HCT116 (cell line): ENCODE measurements around the gene PSMC3IP. TPM values are rescaled to one million over a fixed set of nuclear protein-coding genes. Genes with fewer than 3 reads are reported as not detected.

Source experiments
- ATAC-seq: fragments of 200-7000 bp; cut with Tn5 transposase; 2 replicates; pipeline ENCODE4 v1.9.1; 2020; ENCODE audit warnings: mild to moderate bottlenecking, moderate library complexity
- BruUV-seq: library from RNA; stranded (reverse); fragments of 400-500 nt; replicated peaks from 2 replicates; lab custom pipeline; 2021; lab: Mats Ljungman, UMichigan
- CTCF ChIA-PET: fragments of 300-600 bp; sonication (Branson Sonifier 250); formaldehyde crosslinking; loops from one replicate; lab custom pipeline; 2021; ENCODE audit warnings: antibody characterized with exemption; lab: Charles Lee
- POLR2A ChIA-PET: fragments of 300-600, 350-600 bp; sonication (Branson Sonifier 250); formaldehyde crosslinking; loops from one replicate; lab custom pipeline; 2021; ENCODE audit warnings: antibody characterized with exemption; lab: Charles Lee
- RAD21 ChIA-PET, 2 experiments: fragments of 300-600 bp; sonication (Branson Sonifier 250); formaldehyde crosslinking; loops; one replicate each; lab custom pipeline; 2023; ENCODE audit warnings: low total read pairs in 2 of 2; ENCODE audit not compliant: uncharacterized antibody in 2 of 2, unreplicated experiment in 2 of 2, low non-redundant PET in 1 of 2; lab: Charles Lee
- DNase-seq: peaks from one replicate; pipeline ENCODE4 v3.0.0-alpha.2; 2010; ENCODE audit warnings: low read depth, low spot score
- H2AFZ ChIP-seq: fragments of 200-600 bp; shearing (Covaris generic), sonication (generic); 2 replicates; pipeline ENCODE4 v1.6.1; 2017; ENCODE audit warnings: low read depth, mixed run types, mixed read lengths, antibody characterized with exemption, low read length; ENCODE audit not compliant: poor library complexity, severe bottlenecking
- H3K27ac ChIP-seq: 2 replicates; pipeline ENCODE4 v1.5.1; 2012; ENCODE audit warnings: low read depth, low read length
- H3K27me3 ChIP-seq: fragments of 200-600 bp; sonication (generic); 2 replicates; pipeline ENCODE4 v1.6.1; 2016; ENCODE audit warnings: mixed run types, low read length, mixed read lengths; ENCODE audit not compliant: insufficient read depth
- H3K36me3 ChIP-seq, 2 experiments: fragments of 200-500 bp in 1 of 2; fragments of 200-600 bp in 1 of 2; sonication (Bioruptor generic) in 1 of 2; sonication (generic) in 1 of 2; 2 replicates each; pipeline versions ENCODE4 v1.5.1 to v1.6.1; 2014 to 2016; ENCODE audit warnings: low read length in 2 of 2, inconsistent platforms in 1 of 2, mixed read lengths in 1 of 2, mixed run types in 1 of 2; ENCODE audit not compliant: insufficient read depth in 2 of 2, control insufficient read depth in 1 of 2
- H3K4me1 ChIP-seq, 2 experiments: fragments of 200-600 bp in 1 of 2; sonication (generic) in 1 of 2; 2 replicates each; pipeline versions ENCODE4 v1.5.1 to v1.6.1; 2012 to 2017; ENCODE audit warnings: low read length in 2 of 2, inconsistent platforms in 1 of 2, mild to moderate bottlenecking in 1 of 2, mixed read lengths in 1 of 2, mixed run types in 1 of 2, moderate library complexity in 1 of 2; ENCODE audit not compliant: insufficient read depth in 2 of 2, control insufficient read depth in 1 of 2
- H3K4me2 ChIP-seq: fragments of 200-600 bp; sonication (generic); 2 replicates; pipeline ENCODE4 v1.6.1; 2017; ENCODE audit warnings: mixed run types, low read length, mixed read lengths
- H3K4me3 ChIP-seq, 2 experiments: fragments of 200-600 bp in 1 of 2; sonication (generic) in 1 of 2; replicated peaks in 1 of 2; 2 replicates each; pipeline ENCODE4 v1.5.1; 2011 to 2016; ENCODE audit warnings: low read length in 2 of 2, control low read depth in 1 of 2, low read depth in 1 of 2, mild to moderate bottlenecking in 1 of 2, mixed read lengths in 1 of 2, mixed run types in 1 of 2
- H3K79me2 ChIP-seq: fragments of 200-600 bp; sonication (generic); 2 replicates; pipeline ENCODE4 v1.6.1; 2017; ENCODE audit warnings: mild to moderate bottlenecking, mixed run types, low read length, moderate library complexity, mixed read lengths; ENCODE audit not compliant: insufficient read depth
- H3K9ac ChIP-seq: fragments of 200-600 bp; sonication (generic); 2 replicates; pipeline ENCODE4 v1.6.1; 2016; ENCODE audit warnings: low read length, mixed read lengths
- H3K9me2 ChIP-seq: fragments of 200-600 bp; sonication (generic), shearing (Covaris generic); 2 replicates; pipeline ENCODE4 v1.6.1; 2017; ENCODE audit warnings: mixed run types, mild to moderate bottlenecking, moderate library complexity; ENCODE audit not compliant: insufficient read depth
- H3K9me3 ChIP-seq, 2 experiments: fragments of 200-500 bp in 1 of 2; fragments of 200-600 bp in 1 of 2; sonication (Bioruptor generic) in 1 of 2; sonication (generic) in 1 of 2; 2 replicates each; pipeline ENCODE4 v1.6.1; 2014 to 2017; ENCODE audit warnings: low read length in 2 of 2, mixed read lengths in 2 of 2, inconsistent platforms in 1 of 2, low read depth in 1 of 2, mild to moderate bottlenecking in 1 of 2, mixed run types in 1 of 2, moderate library complexity in 1 of 2; ENCODE audit not compliant: control insufficient read depth in 1 of 2, insufficient read depth in 1 of 2
- H4K20me1 ChIP-seq: fragments of 200-600 bp; sonication (generic), shearing (Covaris generic); 2 replicates; pipeline ENCODE4 v1.6.1; 2017; ENCODE audit warnings: mixed run types, mild to moderate bottlenecking, moderate library complexity; ENCODE audit not compliant: insufficient read depth
- ATF3 ChIP-seq: IDR thresholded peaks from 2 replicates; pipeline ENCODE4 v1.6.1; 2012
- CBX3 ChIP-seq: IDR thresholded peaks from 2 replicates; pipeline ENCODE4 v1.6.1; 2012; ENCODE audit warnings: low read depth
- CEBPB ChIP-seq: IDR thresholded peaks from 2 replicates; pipeline ENCODE4 v1.6.1; 2012; ENCODE audit warnings: low read depth
- EGR1 ChIP-seq: IDR thresholded peaks from 2 replicates; pipeline ENCODE4 v1.6.1; 2012; ENCODE audit warnings: low read depth
- ELF1 ChIP-seq: IDR thresholded peaks from 2 replicates; pipeline ENCODE4 v1.6.1; 2012; ENCODE audit warnings: low read depth, borderline replicate concordance
- EZH2 ChIP-seq: fragments of 200-600 bp; sonication (generic); IDR thresholded peaks from 2 replicates; pipeline ENCODE4 v1.6.1; 2017; ENCODE audit warnings: antibody characterized with exemption, mixed run types
- EZH2phosphoT487 ChIP-seq: fragments of 200-600 bp; IDR thresholded peaks from 2 replicates; pipeline ENCODE4 v1.6.1; 2018; ENCODE audit warnings: antibody characterized with exemption, borderline replicate concordance
- FOSL1 ChIP-seq: IDR thresholded peaks from 2 replicates; pipeline ENCODE4 v1.6.1; 2012; ENCODE audit warnings: low read depth
- JUND ChIP-seq: IDR thresholded peaks from 2 replicates; pipeline ENCODE4 v1.6.1; 2012
- MAX ChIP-seq: IDR thresholded peaks from 2 replicates; pipeline ENCODE4 v1.6.1; 2012
- POLR2A ChIP-seq: IDR thresholded peaks from 2 replicates; pipeline ENCODE4 v1.7.0; 2011; ENCODE audit warnings: borderline replicate concordance; ENCODE audit not compliant: insufficient read depth, insufficient read length; ENCODE audit errors: extremely low read depth
- POLR2AphosphoS5 ChIP-seq: IDR thresholded peaks from 2 replicates; pipeline ENCODE4 v1.6.1; 2011; ENCODE audit warnings: mild to moderate bottlenecking, low read depth, low read length, moderate library complexity
- RAD21 ChIP-seq: IDR thresholded peaks from 2 replicates; pipeline ENCODE4 v1.6.1; 2012; ENCODE audit warnings: low read depth, mild to moderate bottlenecking
- REST ChIP-seq: IDR thresholded peaks from 2 replicates; pipeline ENCODE4 v1.6.1; 2012; ENCODE audit warnings: low read depth
- SIN3A ChIP-seq: IDR thresholded peaks from 2 replicates; pipeline ENCODE4 v1.6.1; 2012; ENCODE audit warnings: low read depth
- SP1 ChIP-seq: IDR thresholded peaks from 2 replicates; pipeline ENCODE4 v1.6.1; 2012; ENCODE audit warnings: low read depth
- SRF ChIP-seq: IDR thresholded peaks from 2 replicates; pipeline ENCODE4 v1.6.1; 2012; ENCODE audit warnings: low read depth
- TCF7L2 ChIP-seq: IDR thresholded peaks from 2 replicates; pipeline ENCODE4 v1.7.0; 2011; ENCODE audit warnings: borderline replicate concordance, inconsistent platforms; ENCODE audit not compliant: insufficient read depth, insufficient read length; ENCODE audit errors: extremely low read depth
- YY1 ChIP-seq: IDR thresholded peaks from 2 replicates; pipeline ENCODE4 v1.6.1; 2011; ENCODE audit warnings: low read length, low read depth, moderate library complexity, mild to moderate bottlenecking; ENCODE audit not compliant: insufficient replicate concordance; ENCODE audit errors: extremely low read depth
- ZBTB33 ChIP-seq: IDR thresholded peaks from 2 replicates; pipeline ENCODE4 v1.6.1; 2011; ENCODE audit warnings: mild to moderate bottlenecking, low read length, moderate library complexity; ENCODE audit not compliant: insufficient replicate concordance; ENCODE audit errors: extremely low read depth
- ZFX ChIP-seq: fragments of 450-650 bp; IDR thresholded peaks from 2 replicates; pipeline ENCODE4 v1.6.1; 2017
- ZNF274 ChIP-seq: fragments of 200-500 bp; sonication (Bioruptor generic); IDR thresholded peaks from 2 replicates; pipeline ENCODE4 v1.6.1; 2014; ENCODE audit warnings: mild to moderate bottlenecking, low read depth, low read length, inconsistent platforms
- intact Hi-C: fragments of 100-400 bp; cut with micrococcal nuclease; formaldehyde crosslinking; loops from 2 replicates; pipeline ENCODE4 v1.10.0; 2022
- total RNA-seq: library from RNA; stranded (reverse); gene quantifications from one replicate; pipeline ENCODE4 v1.2.1, GENCODE V29; 2021; ENCODE audit not compliant: unreplicated experiment

Gene PSMC3IP
- total RNA-seq, 1 experiment from 2014 or later, result 24.3 TPM

- ChIA-PET POLR2A (interaction anchor here (1.2 to 1.4 kb wide), 2 partner anchors 10 to 11 kb away, joined by 4 to 7 read pairs; partner anchors contain the start of gene PSMC3IP), CTCF (interaction anchor here (1.0 to 1.9 kb wide), 3 partner anchors 10 to 196 kb away, joined by 3 to 5 read pairs (median 5); partner anchors contain the start of gene PSMC3IP), RAD21 (no interaction called here)
- Histone ChIP-seq H3K9me3 (no peaks in the 10 kb centered on the region), H3K4me2 (peak within 1 kb of the TSS; percentile 99), H4K20me1 (peaks cover 7% of the 10 kb centered on the region; the same call in 1 of the 2 replicates), H3K27ac (peak within 1 kb of the TSS; percentile 89), H3K4me1 (peaks cover 19 to 43% of the 10 kb centered on the region in 2 experiments), H3K79me2 (peaks cover 62% of the 10 kb centered on the region), H3K9me2 (no peaks in the 10 kb centered on the region), H3K27me3 (no peaks in the 10 kb centered on the region), H3K4me3 (peak within 1 kb of the TSS; percentile 92 to 99), H2AFZ (no peak within 1 kb of the TSS), H3K9ac (peak within 1 kb of the TSS; percentile 79), H3K36me3 (peaks cover 35 to 54% of the 10 kb centered on the region in 2 experiments)
- DNase-seq (peak; percentile 66), ATAC-seq (peak; percentile 57)
- intact Hi-C loops, result no loop called here
- BruUV-seq, result TSS peak; percentile 4
- no peak for TF ChIP-seq EZH2phosphoT487
- TF ChIP-seq ZBTB33, result peak; percentile 14
- TF ChIP-seq CBX3, result no peak
- TF ChIP-seq YY1, result no peak
- 0 out of 2 replicates have a peak, but pooled peaks have one; percentile 55 for TF ChIP-seq SIN3A
- peak; percentile 77; the same call in 1 of the 2 replicates for TF ChIP-seq MAX
- no peak for TF ChIP-seq SRF
- no peak for TF ChIP-seq CEBPB
- no peak for TF ChIP-seq EGR1
- no peak for TF ChIP-seq EZH2
- TF ChIP-seq TCF7L2, result peak; percentile 6
- TF ChIP-seq FOSL1, result no peak
- no peak for TF ChIP-seq RAD21
- no peak for TF ChIP-seq JUND
- no peak for TF ChIP-seq ELF1
- no peak for TF ChIP-seq ZNF274
- no peak; the same call in 1 of the 2 replicates for TF ChIP-seq ZFX
- TF ChIP-seq POLR2AphosphoS5, result peak; percentile 68
- no peak for TF ChIP-seq REST
- TF ChIP-seq POLR2A, result no peak
- TF ChIP-seq ATF3, result no peak
- peak; percentile 36; the same call in 1 of the 2 replicates for TF ChIP-seq SP1
Observed at GRCh38 chr17:42566883-42567573, 10.5 kb downstream of the PSMC3IP start, which contains the start of gene MLX. Gene MLX, plus strand, starts transcription at chr17:42567100. Its CDS starts 25 bp downstream, at chr17:42567125.
